ENCODE results near the gene AP1S3.

DNA sequence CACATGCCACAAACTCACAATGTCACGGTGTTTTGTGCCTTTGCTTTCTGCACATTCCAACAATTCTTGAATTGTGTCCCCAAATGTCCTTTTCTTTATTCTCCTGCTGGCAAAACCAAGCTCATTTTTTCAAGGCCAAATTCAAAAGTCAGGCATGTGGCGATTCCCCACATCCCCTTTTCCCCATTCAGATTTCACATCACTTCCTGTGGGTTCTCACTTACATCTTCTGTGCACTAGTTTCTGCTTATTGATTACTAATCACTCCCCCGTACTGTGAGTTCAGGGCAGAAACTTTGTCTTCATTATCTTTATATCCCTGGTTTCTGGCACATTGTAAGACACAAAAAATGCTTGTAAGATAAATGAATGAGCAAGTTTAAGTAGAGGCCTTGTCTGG is 69.2 kb downstream of the AP1S3 start:
- no peak for TF ChIP-seq ZNF274 (IDR thresholded peaks at IDR 0.05; ENCODE audit: low read depth, low read length)
- TF ChIP-seq YY1 (IDR thresholded peaks at IDR 0.05; ENCODE audit: insufficient read depth, insufficient read length), result no peak
- no peak for TF ChIP-seq SUZ12 (IDR thresholded peaks at IDR 0.05; ENCODE audit: extremely low read depth, insufficient read depth, insufficient read length)

Data from NT2/D1 (cell line).